Ishikawa (cell line): ENCODE data around the gene PCNX4.

Experiments
- CEBPB ChIP-seq: IDR thresholded peaks from 2 replicates; pipeline ENCODE4 v1.6.1; 2012
- CREB1 ChIP-seq: IDR thresholded peaks from 2 replicates; pipeline ENCODE4 v1.6.1; 2012; ENCODE audit warnings: low read depth
- EGR1 ChIP-seq: IDR thresholded peaks from 2 replicates; pipeline ENCODE4 v1.6.1; 2012
- EP300 ChIP-seq: IDR thresholded peaks from 2 replicates; pipeline ENCODE4 v1.6.1; 2012; ENCODE audit warnings: borderline replicate concordance
- FOXM1 ChIP-seq: IDR thresholded peaks from 2 replicates; pipeline ENCODE4 v1.6.1; 2012; ENCODE audit warnings: low read depth, borderline replicate concordance
- NFIC ChIP-seq: IDR thresholded peaks from 2 replicates; pipeline ENCODE4 v1.6.1; 2012
- RAD21 ChIP-seq: IDR thresholded peaks from 2 replicates; pipeline ENCODE4 v1.6.1; 2012; ENCODE audit warnings: low read depth
- TAF1 ChIP-seq: IDR thresholded peaks from 2 replicates; pipeline ENCODE4 v1.6.1; 2012; ENCODE audit warnings: low read depth, mild to moderate bottlenecking
- TCF12 ChIP-seq: IDR thresholded peaks from 2 replicates; pipeline ENCODE4 v1.6.1; 2012; ENCODE audit warnings: low read depth
- TEAD4 ChIP-seq: IDR thresholded peaks from 2 replicates; pipeline ENCODE4 v1.6.1; 2012
- YY1 ChIP-seq: IDR thresholded peaks from 2 replicates; pipeline ENCODE4 v1.6.1; 2012; ENCODE audit warnings: low read depth
- ZBTB7A ChIP-seq: IDR thresholded peaks from 2 replicates; pipeline ENCODE4 v1.6.1; 2012; ENCODE audit warnings: low read depth
- TF ChIP-seq, protein P1 (sequence below): IDR thresholded peaks from 2 replicates; pipeline ENCODE4 v1.6.1; 2012; ENCODE audit warnings: low read depth, mild to moderate bottlenecking
- TF ChIP-seq, protein P2 (sequence below): IDR thresholded peaks from 2 replicates; pipeline ENCODE4 v1.6.1; 2012
- TF ChIP-seq, protein P3 (sequence below): IDR thresholded peaks from 2 replicates; pipeline ENCODE4 v1.6.1; 2012

The PCNX4 gene

DNA sequence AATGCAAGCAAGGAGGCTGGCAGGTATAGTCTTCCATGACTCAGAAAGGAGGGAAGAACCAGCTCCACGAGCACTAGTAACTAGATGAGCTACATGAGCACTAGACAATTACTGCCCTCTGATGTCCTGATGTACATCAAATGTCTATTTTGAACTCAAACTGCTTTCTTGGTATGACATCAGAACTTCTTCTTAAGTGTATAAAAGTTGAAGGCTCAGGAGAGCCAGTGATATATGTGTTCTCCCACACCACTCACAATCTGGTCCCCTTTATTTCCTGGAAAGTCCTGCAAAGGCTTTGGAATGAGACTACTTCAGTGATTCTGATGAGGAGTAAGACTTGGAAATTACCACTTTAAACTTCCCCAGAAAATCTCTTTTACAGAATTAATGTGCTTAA is 92.0 kb downstream of the PCNX4 start:
- TF ChIP-seq TCF12 (no peak), FOXM1 (no peak), ZBTB7A (no peak), CREB1 (no peak), TEAD4 (no peak), CEBPB (no peak)
- TF ChIP-seq, protein P1, sequence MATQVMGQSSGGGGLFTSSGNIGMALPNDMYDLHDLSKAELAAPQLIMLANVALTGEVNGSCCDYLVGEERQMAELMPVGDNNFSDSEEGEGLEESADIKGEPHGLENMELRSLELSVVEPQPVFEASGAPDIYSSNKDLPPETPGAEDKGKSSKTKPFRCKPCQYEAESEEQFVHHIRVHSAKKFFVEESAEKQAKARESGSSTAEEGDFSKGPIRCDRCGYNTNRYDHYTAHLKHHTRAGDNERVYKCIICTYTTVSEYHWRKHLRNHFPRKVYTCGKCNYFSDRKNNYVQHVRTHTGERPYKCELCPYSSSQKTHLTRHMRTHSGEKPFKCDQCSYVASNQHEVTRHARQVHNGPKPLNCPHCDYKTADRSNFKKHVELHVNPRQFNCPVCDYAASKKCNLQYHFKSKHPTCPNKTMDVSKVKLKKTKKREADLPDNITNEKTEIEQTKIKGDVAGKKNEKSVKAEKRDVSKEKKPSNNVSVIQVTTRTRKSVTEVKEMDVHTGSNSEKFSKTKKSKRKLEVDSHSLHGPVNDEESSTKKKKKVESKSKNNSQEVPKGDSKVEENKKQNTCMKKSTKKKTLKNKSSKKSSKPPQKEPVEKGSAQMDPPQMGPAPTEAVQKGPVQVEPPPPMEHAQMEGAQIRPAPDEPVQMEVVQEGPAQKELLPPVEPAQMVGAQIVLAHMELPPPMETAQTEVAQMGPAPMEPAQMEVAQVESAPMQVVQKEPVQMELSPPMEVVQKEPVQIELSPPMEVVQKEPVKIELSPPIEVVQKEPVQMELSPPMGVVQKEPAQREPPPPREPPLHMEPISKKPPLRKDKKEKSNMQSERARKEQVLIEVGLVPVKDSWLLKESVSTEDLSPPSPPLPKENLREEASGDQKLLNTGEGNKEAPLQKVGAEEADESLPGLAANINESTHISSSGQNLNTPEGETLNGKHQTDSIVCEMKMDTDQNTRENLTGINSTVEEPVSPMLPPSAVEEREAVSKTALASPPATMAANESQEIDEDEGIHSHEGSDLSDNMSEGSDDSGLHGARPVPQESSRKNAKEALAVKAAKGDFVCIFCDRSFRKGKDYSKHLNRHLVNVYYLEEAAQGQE, result no peak

DNA sequence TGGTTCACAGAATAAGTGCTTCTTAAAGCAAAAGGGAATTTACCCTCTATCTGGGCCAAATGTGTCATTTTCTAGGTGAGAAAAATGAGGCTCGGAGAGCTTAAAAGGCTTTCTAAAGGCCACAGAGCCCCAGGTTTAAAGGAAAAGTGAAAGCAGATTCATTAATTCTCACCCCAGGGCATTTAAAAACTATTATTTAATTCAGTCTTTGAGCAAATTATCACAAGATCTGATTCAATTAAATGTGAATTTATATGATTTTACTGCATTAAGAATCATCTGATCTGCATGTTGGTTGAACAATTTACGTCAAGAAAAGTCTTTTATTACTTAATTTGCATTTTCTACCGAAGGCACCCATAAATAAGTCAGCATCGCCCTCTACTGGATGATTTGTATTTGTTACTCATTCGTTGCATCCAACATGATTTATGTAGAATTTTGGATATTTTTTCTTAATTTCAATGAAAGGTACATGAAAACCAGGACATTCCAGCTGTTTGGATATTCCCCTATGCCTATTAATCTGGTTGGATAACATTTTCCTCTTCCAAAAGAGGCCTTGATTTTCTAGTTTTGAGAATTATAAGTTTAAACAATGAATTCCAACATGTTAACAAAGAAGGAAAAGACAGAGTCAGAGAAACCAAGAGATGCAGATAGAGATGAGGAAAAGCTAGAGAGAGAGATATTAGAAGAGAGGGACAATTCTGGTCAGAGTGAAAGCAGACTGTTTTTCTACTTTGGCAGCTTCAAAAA is 92.6 kb downstream of the PCNX4 start:
- TF ChIP-seq TEAD4 (no peak), RAD21 (peak; percentile 91)

DNA sequence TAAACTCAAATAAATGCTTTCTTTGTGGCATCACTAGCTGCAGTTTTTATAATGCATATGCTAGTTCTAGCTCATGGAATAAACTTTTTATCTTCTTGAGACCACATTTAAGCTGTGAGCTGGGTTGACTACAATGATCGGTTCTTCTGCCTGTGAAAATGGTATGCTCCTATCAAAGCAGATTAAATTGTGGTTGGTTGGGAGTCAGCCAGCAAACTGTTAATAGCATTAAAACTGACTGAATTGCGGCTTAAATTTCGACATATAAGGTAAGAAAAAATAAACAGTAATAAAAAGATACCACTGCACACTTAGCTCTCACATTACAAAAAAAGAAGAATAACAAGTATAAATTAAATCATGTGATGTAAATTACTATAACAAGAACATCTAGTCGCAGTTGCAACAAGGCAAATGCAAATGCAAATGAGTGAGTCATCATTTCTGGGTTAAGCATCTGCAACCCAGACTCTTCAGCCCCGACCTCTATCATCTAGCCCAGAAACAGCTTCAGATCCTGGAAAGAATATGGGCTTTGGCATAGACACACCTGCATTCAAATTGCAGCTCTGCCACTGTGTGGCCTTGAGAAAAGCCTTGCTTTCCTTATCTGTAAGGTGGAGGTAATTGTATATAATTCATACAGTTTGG is 93.3 kb downstream of the PCNX4 start:
- no peak for TF ChIP-seq NFIC
- TF ChIP-seq, protein P2, sequence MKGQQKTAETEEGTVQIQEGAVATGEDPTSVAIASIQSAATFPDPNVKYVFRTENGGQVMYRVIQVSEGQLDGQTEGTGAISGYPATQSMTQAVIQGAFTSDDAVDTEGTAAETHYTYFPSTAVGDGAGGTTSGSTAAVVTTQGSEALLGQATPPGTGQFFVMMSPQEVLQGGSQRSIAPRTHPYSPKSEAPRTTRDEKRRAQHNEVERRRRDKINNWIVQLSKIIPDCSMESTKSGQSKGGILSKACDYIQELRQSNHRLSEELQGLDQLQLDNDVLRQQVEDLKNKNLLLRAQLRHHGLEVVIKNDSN, result no peak
- TF ChIP-seq, protein P1, result no peak
- TF ChIP-seq ZBTB7A, result no peak
- TF ChIP-seq TCF12, result no peak
- no peak for TF ChIP-seq TEAD4
- TF ChIP-seq CEBPB, result no peak
- TF ChIP-seq EP300, result no peak
- TF ChIP-seq RAD21, result no peak
- no peak for TF ChIP-seq CREB1
- TF ChIP-seq FOXM1, result no peak

DNA sequence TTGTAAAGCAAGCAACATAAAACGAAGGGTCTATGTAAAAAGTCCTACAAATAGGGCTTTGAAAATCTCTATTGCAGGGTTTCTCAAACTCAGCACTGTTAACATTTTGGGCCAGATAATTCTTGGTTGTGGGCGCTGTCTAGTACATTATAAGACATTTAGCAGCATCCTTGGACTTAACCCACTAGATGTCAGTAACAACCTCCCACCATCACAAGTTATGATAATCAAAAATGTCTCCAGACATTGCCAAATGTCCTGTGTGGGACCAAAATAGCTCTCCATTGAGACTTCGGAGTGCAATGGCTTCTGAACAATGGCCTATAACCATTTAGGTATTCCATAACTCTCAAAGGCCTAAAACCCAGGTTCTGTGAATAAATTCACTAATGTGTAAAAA is 96.4 kb downstream of the PCNX4 start:
- TF ChIP-seq RAD21, result peak; percentile 22; the same call in 1 of the 2 replicates
- no peak for TF ChIP-seq FOXM1

DNA sequence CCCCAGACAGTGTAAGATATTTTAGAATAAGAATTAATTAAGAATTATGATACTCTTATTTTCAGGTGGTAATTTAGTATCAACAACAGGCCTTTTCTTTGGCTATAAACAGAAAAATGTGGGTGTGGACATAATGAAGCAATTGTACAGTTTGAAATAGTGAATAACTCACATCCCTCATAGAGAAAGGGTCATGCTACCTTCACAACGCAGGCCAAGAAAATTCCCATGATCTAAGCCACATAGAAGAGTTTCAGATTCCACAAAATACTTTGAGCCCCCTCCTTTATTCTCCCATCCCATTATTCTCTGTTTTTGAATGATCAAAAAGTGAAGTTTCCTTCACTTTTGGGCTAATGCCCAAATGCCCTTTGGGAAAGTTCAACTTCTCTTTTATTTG is 97.0 kb downstream of the PCNX4 start:
- TF ChIP-seq TEAD4 (no peak), CEBPB (no peak), FOXM1 (no peak), YY1 (no peak), NFIC (no peak), EP300 (no peak), ZBTB7A (no peak), TCF12 (no peak), TAF1 (no peak), CREB1 (no peak), EGR1 (no peak), RAD21 (no peak)
- TF ChIP-seq, protein P3, sequence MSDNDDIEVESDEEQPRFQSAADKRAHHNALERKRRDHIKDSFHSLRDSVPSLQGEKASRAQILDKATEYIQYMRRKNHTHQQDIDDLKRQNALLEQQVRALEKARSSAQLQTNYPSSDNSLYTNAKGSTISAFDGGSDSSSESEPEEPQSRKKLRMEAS, result no peak
- TF ChIP-seq, protein P1, result no peak
- TF ChIP-seq, protein P2, result no peak
